OCI-LY1 (cell line): ENCODE measurements around the gene NCAPD3.

Experiments
- H2AFZ ChIP-seq: fragments of 200-600 bp; sonication (generic), shearing (Covaris generic); 2 replicates; pipeline ENCODE4 v1.6.0; 2014; ENCODE audit warnings: antibody characterized with exemption, mild to moderate bottlenecking, low read length
- H3F3A ChIP-seq: fragments of 200-600 bp; sonication (generic), shearing (Covaris generic); 2 replicates; pipeline ENCODE4 v1.6.0; 2014; ENCODE audit warnings: mild to moderate bottlenecking, antibody characterized with exemption, low read length, moderate library complexity; ENCODE audit not compliant: insufficient read depth
- H3K27ac ChIP-seq: fragments of 200-600 bp; sonication (generic); 2 replicates; pipeline ENCODE4 v1.5.1; 2014; ENCODE audit warnings: low read length, mixed run types, mild to moderate bottlenecking, low read depth; ENCODE audit not compliant: poor library complexity, severe bottlenecking
- H3K27me3 ChIP-seq: fragments of 200-600 bp; sonication (generic); 2 replicates; pipeline ENCODE4 v1.6.0; 2014; ENCODE audit warnings: antibody characterized with exemption, mild to moderate bottlenecking, low read length, moderate library complexity; ENCODE audit not compliant: insufficient read depth
- H3K36me3 ChIP-seq: fragments of 200-600 bp; sonication (generic); 2 replicates; pipeline ENCODE4 v1.6.1; 2014; ENCODE audit warnings: mild to moderate bottlenecking, antibody characterized with exemption, low read length, moderate library complexity, mixed read lengths; ENCODE audit not compliant: insufficient read depth
- H3K4me1 ChIP-seq: fragments of 200-600 bp; sonication (generic); 2 replicates; pipeline ENCODE4 v1.5.1; 2014; ENCODE audit warnings: mild to moderate bottlenecking, low read length, moderate library complexity; ENCODE audit not compliant: insufficient read depth, severe bottlenecking
- H3K4me2 ChIP-seq: fragments of 200-600 bp; sonication (generic), shearing (Covaris generic); 2 replicates; pipeline ENCODE4 v1.6.1; 2014; ENCODE audit warnings: low read length
- H3K4me3 ChIP-seq: fragments of 200-600 bp; sonication (generic); 2 replicates; pipeline ENCODE4 v1.5.1; 2014; ENCODE audit warnings: low read length, low read depth, mild to moderate bottlenecking, mixed read lengths; ENCODE audit not compliant: poor library complexity, severe bottlenecking
- H3K79me2 ChIP-seq: fragments of 200-600 bp; shearing (Covaris generic); 2 replicates; pipeline ENCODE4 v1.6.1; 2016; ENCODE audit warnings: mixed run types, low read length, mixed read lengths; ENCODE audit not compliant: insufficient read depth
- H3K9ac ChIP-seq: fragments of 200-600 bp; sonication (generic), shearing (Covaris generic); 2 replicates; pipeline ENCODE4 v1.6.1; 2014; ENCODE audit warnings: mild to moderate bottlenecking, low read length, mixed read lengths
- H3K9me2 ChIP-seq: fragments of 200-600 bp; sonication (generic), shearing (Covaris generic); 2 replicates; pipeline ENCODE4 v1.6.1; 2014; ENCODE audit warnings: low read depth, mild to moderate bottlenecking, low read length, mixed read lengths
- H3K9me3 ChIP-seq: fragments of 200-600 bp; shearing (Covaris generic); 2 replicates; pipeline ENCODE4 v1.6.1; 2014; ENCODE audit warnings: low read length, mixed read lengths
- H4K20me1 ChIP-seq: fragments of 200-600 bp; sonication (generic), shearing (Covaris generic); 2 replicates; pipeline ENCODE4 v1.6.0; 2016; ENCODE audit warnings: mild to moderate bottlenecking, low read length; ENCODE audit not compliant: insufficient read depth
- EZH2 ChIP-seq: fragments of 200-600 bp; sonication (generic), shearing (Covaris generic); IDR thresholded peaks from 2 replicates; pipeline ENCODE4 v1.8.0; 2017; ENCODE audit warnings: borderline replicate concordance, mixed run types, mild to moderate bottlenecking, antibody characterized with exemption, low read length, moderate library complexity, mixed read lengths
- TF ChIP-seq, protein P1 (sequence below): fragments of 200-600 bp; sonication (generic), shearing (Covaris generic); IDR thresholded peaks from 2 replicates; pipeline ENCODE4 v1.5.1; 2017; ENCODE audit warnings: mild to moderate bottlenecking, antibody characterized with exemption, low read length, moderate library complexity, mixed read lengths

Gene NCAPD3

DNA sequence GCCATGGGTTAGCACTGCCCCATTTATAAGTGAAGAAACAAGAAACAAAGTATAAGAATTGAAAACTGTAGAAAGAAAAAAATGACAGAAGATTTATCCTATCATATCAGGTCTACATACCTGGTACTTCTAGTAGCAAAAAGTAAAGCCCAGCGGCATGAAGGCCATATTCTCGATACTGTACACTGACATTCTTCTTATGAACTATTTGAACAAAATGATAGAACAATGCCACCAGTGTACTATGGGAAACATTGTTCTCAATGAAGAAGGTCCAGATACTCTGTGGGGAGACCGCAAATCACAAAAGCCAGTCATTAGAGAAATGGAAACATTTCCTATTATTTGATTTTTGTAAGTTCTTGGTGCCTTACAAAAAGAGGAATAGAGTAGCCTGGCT lies 7.0 kb downstream of the NCAPD3 start:
- H4K20me1 ChIP-seq, result no peaks in the 10 kb centered on the region
- no peak overlapping the region for H2AFZ ChIP-seq
- no peak overlapping the region for H3K4me3 ChIP-seq
- H3K9ac ChIP-seq, result no peak overlapping the region
- H3K27me3 ChIP-seq, result no peaks in the 10 kb centered on the region
- peaks cover 86% of the 10 kb centered on the region for H3K36me3 ChIP-seq
- no peak overlapping the region for H3K27ac ChIP-seq
- no peaks in the 10 kb centered on the region for H3K9me2 ChIP-seq
- H3K4me1 ChIP-seq, result peaks cover 4% of the 10 kb centered on the region
- H3K4me2 ChIP-seq, result no peak overlapping the region
- TF ChIP-seq, protein P1, sequence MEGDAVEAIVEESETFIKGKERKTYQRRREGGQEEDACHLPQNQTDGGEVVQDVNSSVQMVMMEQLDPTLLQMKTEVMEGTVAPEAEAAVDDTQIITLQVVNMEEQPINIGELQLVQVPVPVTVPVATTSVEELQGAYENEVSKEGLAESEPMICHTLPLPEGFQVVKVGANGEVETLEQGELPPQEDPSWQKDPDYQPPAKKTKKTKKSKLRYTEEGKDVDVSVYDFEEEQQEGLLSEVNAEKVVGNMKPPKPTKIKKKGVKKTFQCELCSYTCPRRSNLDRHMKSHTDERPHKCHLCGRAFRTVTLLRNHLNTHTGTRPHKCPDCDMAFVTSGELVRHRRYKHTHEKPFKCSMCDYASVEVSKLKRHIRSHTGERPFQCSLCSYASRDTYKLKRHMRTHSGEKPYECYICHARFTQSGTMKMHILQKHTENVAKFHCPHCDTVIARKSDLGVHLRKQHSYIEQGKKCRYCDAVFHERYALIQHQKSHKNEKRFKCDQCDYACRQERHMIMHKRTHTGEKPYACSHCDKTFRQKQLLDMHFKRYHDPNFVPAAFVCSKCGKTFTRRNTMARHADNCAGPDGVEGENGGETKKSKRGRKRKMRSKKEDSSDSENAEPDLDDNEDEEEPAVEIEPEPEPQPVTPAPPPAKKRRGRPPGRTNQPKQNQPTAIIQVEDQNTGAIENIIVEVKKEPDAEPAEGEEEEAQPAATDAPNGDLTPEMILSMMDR, result no peak
- no peak for TF ChIP-seq EZH2
- no peaks in the 10 kb centered on the region for H3K9me3 ChIP-seq
- H3F3A ChIP-seq, result no peaks in the 10 kb centered on the region
- peaks cover 52% of the 10 kb centered on the region for H3K79me2 ChIP-seq

DNA sequence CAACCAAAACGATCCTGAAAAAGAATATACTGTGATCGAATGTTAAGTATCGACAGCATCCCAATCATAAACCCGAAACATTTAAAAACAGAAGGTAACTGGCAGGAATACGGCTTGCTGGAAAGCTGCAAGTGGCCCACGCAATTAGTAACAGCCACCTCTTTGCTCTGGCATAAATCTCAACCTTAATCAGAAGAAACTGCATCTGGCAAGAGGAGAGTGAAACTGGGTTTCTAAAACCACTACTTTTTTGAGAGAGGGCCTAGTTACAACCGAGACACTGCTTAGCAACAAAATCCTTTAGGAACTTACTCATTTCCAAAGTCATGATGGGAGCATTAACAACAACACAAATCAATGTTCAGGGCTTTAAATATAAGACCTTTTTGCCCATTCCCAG lies 7.9 kb downstream of the NCAPD3 start:
- Histone ChIP-seq H3K4me2 (no peak overlapping the region), H3K9me3 (no peaks in the 10 kb centered on the region), H3K9ac (no peak overlapping the region), H3K27ac (no peak overlapping the region), H3K27me3 (no peaks in the 10 kb centered on the region), H3K36me3 (peaks cover 92% of the 10 kb centered on the region), H2AFZ (no peak overlapping the region), H3K4me1 (no peaks in the 10 kb centered on the region), H3K4me3 (no peak overlapping the region), H4K20me1 (no peaks in the 10 kb centered on the region), H3K79me2 (peaks cover 45% of the 10 kb centered on the region), H3K9me2 (no peaks in the 10 kb centered on the region), H3F3A (no peaks in the 10 kb centered on the region)
- no peak for TF ChIP-seq EZH2
- TF ChIP-seq, protein P1, result no peak

DNA sequence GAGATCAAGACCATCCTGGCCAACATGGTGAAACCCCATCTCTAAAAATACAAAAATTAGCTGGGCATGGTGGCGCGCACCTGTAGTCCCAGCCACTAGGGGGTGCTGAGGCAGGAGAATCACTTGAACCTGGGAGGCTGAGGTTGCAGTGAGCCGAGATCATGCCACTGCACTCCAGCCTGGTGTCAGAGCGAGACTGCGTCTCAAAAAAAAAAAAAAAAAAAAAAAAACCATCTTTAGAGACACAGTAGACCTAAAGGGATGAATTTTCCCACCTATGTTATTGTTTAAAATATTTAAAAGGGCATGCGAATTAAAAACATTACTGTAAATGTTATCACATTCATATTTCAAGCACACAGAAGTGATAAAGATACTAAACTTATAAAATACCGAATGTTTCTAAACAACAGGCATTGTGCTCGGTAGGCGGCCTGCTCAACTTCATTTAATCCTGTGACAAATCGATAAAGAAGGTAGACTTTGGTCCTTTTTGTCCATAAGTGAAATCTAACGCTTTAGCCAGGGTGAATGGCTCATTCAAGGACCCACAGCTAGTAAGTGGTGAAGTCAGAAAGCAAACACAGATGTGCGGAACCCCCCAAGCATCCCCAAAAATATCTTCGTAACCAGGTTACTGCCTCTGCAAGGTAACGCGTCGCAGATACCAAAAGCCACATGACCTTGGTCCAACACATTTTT lies 16.1 kb downstream of the NCAPD3 start:
- Histone ChIP-seq H3K27me3 (no peaks in the 10 kb centered on the region), H4K20me1 (no peaks in the 10 kb centered on the region), H3K4me3 (no peak overlapping the region), H3K4me2 (no peak overlapping the region), H2AFZ (no peak overlapping the region), H3K9me3 (no peaks in the 10 kb centered on the region), H3K4me1 (no peaks in the 10 kb centered on the region), H3K79me2 (peaks cover 3% of the 10 kb centered on the region; the same call in 1 of the 2 replicates), H3K27ac (no peak overlapping the region), H3F3A (no peaks in the 10 kb centered on the region), H3K36me3 (peaks cover 91% of the 10 kb centered on the region), H3K9ac (no peak overlapping the region), H3K9me2 (no peaks in the 10 kb centered on the region)
- TF ChIP-seq, protein P1, result peak; percentile 42
- TF ChIP-seq EZH2, result no peak
